ENCODE data around the gene KIF23.

GRCh38 chr15:69497667-69498066, 83.5 kb downstream of the KIF23 start:
- TF ChIP-seq CTCF (conservative IDR thresholded peaks at IDR 0.05; ENCODE audit: low read depth, low read length) (no peak), RFX5 (IDR thresholded peaks at IDR 0.05; ENCODE audit: low read depth, low read length) (no peak), BHLHE40 (IDR thresholded peaks at IDR 0.05; ENCODE audit: low read depth, low read length) (no peak), FOS (IDR thresholded peaks at IDR 0.05; ENCODE audit: low read depth, low read length) (no peak), CHD1 (IDR thresholded peaks at IDR 0.05; ENCODE audit: low read depth, low read length) (no peak), CEBPB (IDR thresholded peaks at IDR 0.05; ENCODE audit: low read depth, low read length) (no peak), RAD21 (IDR thresholded peaks at IDR 0.05; ENCODE audit: low read length) (no peak), MAZ (IDR thresholded peaks at IDR 0.05; ENCODE audit: borderline replicate concordance, low read depth, low read length) (no peak), RCOR1 (IDR thresholded peaks at IDR 0.05; ENCODE audit: insufficient replicate concordance, low read length) (no peak), POLR2A (IDR thresholded peaks at IDR 0.05; ENCODE audit: low read depth, low read length) (no peak), USF2 (IDR thresholded peaks at IDR 0.05; ENCODE audit: low read depth, low read length) (no peak), MAFK (IDR thresholded peaks at IDR 0.05; ENCODE audit: low read depth, low read length) (no peak), NFE2L2 (IDR thresholded peaks at IDR 0.05; ENCODE audit: low read depth, low read length) (no peak)

Measured in IMR-90 (cell line).